ENCODE measurements around the gene AKAP17A.

The AKAP17A gene

GRCh38 chrX:1578511-1579173 is 12.8 kb upstream of the AKAP17A start:
- Histone ChIP-seq H3K4me3 (no peak overlapping the region), H3K27ac (no peak overlapping the region)

DNA sequence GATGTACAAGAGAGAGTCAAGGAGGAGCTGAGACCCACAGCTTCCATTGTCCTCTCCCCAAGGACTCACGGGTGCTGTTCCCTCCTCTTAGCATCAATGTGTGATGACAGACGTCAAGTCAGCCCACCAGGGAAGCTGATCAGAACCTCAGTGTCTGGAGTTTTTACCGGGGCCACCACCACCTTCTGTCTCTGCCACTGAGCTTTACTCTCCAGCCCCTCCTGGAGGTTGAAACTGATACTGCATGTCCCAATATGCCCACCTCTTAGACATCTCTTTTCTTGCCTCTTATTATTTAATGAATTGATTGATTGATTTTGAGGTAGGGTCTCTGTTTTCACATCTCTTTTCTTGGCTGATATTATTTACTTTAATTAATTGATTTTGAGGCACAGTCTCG is 10.3 kb upstream of the AKAP17A start:
- Histone ChIP-seq H3K4me3 (no peak overlapping the region), H3K27ac (no peak overlapping the region)

GRCh38 chrX:1582686-1583437 is 8.5 kb upstream of the AKAP17A start:
- no peak overlapping the region for H3K4me3 ChIP-seq
- H3K27ac ChIP-seq, result no peak overlapping the region

DNA sequence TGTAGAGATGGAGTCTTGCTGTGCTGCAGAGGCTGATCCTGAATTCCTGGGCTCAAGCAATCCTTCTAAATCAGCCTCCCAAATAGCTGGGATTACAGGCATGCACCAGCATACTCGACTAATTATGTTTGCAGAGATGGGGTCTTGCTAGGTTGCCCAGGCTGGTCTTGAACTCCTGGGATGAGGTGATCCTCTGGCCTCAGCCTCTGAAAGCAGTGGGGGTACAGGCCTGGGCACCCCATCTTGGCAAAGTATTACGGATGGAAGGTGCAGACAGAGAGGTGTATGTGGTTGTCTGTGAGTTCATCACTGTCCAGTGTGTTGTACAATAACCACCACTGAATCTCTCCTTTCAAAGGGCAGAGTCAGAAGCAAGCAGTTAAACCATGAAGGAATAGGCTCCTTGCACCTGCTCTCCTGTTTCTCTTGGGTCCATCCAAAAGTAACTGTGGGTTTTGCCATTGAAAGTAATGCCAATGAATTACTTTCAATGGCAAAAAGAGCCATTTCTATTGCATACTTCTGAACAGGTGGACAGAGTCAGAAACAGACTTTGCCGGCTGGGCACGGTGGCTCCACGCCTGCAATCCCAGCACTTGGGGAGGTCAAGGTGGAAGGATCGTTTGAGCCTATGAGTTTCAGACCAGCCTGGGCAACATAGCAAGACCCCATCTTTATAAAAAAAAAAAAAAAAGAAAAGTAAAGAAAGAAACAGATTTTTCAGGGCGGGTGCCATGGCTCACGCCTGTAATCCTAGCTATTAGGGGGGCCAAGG is 7.0 kb upstream of the AKAP17A start:
- Histone ChIP-seq H3K27ac (no peak overlapping the region), H3K4me3 (no peak overlapping the region)

- H3K27ac ChIP-seq, result no peak overlapping the region
- no peak overlapping the region for H3K4me3 ChIP-seq
These were observed 4.2 kb upstream of the AKAP17A start for GRCh38 chrX:1587161-1587560.

- Histone ChIP-seq H3K4me3 (no peak overlapping the region), H3K27ac (no peak overlapping the region)
These were observed 1.9 kb upstream of the AKAP17A start for GRCh38 chrX:1589356-1590130.

DNA sequence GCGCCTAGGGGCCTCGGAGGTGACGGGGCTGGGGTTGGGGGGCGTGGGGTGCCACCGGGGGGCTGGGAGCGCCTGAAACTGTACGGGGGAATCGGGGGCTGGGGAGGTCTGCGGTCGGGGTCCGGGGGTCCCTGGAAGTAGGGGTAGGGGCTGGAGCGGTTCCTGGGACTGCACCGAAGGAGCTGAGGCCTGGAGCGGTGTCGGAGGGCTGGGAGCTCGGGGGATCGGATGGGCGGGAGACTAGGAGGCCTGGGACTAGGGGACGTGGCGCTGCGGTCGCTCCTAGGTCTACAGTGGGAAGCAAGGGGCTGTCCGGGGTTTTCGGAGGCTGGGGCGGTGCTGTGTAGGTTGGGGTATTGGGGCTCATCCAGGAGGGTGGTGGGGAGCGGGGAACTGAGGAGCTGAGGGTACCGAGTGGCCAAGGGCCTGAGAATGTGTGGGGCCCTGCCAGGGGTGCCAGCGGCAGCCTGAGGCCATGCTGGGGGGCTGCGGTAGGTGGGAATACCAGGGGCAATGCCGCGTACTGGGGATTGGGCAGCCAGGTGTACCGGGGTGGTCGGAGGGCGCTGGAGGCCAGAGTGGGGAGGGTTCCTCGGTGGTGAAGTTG is 562 bp downstream of the AKAP17A start:
- H3K27ac ChIP-seq, result peak overlapping the region; percentile 87 to 99 (median 95)
- H3K4me3 ChIP-seq, result peak overlapping the region; percentile 69 to 97 (median 96)

- H3K27ac ChIP-seq, result peak overlapping the region in 20 of 21 experiments; percentile 87 to 99 (median 95)
- H3K4me3 ChIP-seq, result peak overlapping the region; percentile 69 to 97 (median 96)
These were observed 1.2 kb downstream of the AKAP17A start for GRCh38 chrX:1592470-1593142.

DNA sequence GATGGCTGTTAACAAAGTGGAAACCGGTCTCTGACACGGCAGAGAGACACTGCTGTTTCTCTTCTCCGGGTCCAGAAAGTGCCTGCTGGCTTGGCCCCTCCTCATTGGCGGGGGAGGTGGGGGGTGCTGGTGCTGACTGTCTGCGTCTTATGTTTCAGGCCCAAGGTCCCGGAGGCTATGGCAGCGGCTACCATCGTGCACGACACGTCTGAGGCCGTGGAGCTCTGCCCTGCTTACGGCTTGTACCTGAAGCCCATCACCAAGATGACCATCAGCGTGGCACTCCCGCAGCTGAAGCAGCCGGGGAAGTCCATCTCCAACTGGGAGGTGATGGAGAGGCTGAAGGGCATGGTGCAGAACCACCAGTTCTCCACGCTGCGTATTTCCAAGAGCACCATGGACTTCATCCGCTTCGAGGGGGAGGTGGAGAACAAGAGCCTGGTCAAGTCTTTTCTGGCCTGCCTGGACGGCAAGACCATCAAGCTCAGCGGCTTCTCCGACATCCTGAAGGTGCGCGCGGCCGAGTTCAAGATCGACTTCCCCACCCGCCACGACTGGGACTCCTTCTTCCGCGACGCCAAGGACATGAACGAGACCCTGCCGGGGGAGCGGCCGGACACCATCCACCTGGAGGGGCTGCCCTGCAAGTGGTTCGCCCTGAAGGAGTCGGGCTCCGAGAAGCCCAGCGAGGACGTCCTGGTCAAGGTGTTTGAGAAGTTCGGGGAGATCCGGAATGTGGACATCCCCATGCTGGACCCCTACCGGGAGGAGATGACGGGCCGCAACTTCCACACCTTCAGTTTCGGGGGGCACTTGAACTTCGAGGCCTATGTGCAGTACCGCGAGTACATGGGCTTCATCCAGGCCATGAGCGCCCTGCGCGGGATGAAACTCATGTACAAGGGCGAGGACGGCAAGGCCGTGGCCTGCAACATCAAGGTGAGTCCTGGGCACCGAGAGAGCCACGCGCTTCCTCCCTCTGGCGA is 2.2 kb downstream of the AKAP17A start:
- Histone ChIP-seq H3K27ac (peak overlapping the region in 9 of 21 experiments; percentile 87 to 99 (median 95)), H3K4me3 (peak overlapping the region in 5 of 7 experiments; percentile 78 to 97 (median 96))

- Histone ChIP-seq H3K27ac (no peak overlapping the region), H3K4me3 (no peak overlapping the region)
These were observed 4.3 kb downstream of the AKAP17A start for GRCh38 chrX:1595711-1596060.

DNA sequence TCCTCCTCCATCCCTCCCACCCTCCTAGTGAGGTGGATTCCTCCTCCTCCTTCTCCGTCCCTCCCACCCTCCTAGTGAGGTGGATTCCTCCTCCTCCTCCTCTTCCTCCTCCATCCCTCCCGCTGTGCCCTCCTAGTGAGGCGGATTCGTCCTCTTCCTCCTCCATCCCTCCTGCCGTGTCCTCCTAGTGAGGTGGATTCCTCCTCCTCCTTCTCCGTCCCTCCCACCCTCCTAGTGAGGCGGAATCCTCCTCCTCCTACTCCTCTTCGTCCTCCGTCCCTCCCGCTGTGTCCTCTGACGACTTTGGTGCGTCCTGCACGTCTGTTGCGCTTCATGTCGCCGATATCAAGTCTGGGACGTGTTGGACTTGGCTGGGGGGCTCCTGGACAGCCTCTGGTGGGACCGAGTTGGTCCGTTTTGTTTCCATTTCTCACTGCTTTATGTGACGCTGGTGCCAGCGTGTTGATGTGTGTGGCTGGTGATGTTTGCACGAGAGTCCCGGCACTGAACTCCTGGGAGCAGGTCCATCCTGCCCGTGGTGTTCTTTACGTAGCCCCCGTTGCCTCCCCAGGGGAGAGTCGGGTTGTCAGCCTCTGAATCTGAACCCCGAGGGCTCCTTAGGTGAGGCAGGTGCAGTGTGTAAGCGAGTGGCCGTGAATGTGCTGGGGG is 5.4 kb downstream of the AKAP17A start:
- no peak overlapping the region for H3K27ac ChIP-seq
- no peak overlapping the region for H3K4me3 ChIP-seq

- no peak overlapping the region for H3K27ac ChIP-seq
These were observed 6.1 kb downstream of the AKAP17A start for GRCh38 chrX:1597345-1598020.

GRCh38 chrX:1598021-1598875 is 6.8 kb downstream of the AKAP17A start:
- H3K4me3 ChIP-seq, result no peak overlapping the region
- H3K27ac ChIP-seq, result no peak overlapping the region

More at GRCh38 chrX:1597345-1598020, 6.1 kb downstream of the AKAP17A start:
- H3K4me3 ChIP-seq, result no peak overlapping the region

DNA sequence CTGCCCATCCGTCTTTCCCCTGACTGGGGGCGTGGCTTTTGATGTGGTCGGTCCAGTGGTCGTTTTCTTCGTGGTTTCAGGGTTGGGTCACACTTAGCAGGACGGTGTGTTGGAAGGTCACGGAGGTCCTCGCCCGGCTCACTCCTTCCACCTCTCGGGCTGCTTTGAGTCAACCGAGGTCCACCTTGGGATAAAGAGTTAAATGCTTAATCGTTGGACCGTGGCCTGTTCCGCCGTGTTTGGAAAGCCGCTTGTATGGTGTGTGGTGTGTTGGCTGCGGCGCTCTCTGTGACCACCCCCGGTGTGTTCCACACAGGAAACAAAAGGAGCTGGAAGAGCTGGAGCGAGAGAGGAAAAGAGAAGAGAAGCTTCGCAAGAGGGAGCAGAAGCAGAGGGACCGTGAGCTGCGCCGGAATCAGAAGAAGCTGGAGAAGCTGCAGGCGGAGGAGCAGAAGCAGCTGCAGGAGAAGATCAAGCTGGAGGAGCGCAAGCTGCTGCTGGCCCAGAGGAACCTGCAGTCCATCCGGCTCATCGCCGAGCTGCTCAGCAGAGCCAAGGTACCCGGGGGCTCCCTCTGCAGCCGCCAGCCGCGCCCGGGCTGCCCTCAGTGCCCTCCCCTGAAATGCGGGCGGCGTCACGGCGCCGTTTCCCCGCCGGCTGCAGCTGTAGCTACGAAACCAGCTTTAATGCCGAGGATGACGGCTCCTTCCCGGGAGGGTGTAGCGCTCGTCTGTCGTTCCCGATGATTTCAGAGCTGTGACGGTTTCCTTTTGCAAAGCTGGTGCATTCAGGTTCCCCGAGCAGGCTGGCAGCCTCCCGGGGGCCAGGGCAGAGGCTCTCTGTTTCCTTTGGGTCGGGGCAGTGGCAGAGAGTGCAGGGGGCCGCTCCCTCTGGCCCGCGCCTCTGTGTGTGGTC is 7.7 kb downstream of the AKAP17A start:
- no peak overlapping the region for H3K27ac ChIP-seq
- H3K4me3 ChIP-seq, result no peak overlapping the region

Measured in skin epidermis (tissue), 12 donors.